Mucosa of descending colon (tissue), 3 donors: Measurements from ENCODE around the gene LIMK2. TPM values are rescaled to one million over a fixed set of nuclear protein-coding genes. Genes with fewer than 3 reads are reported as not detected.

Source experiments
- ATAC-seq: fragments of 200-7000 bp; cut with Tn5 transposase; one replicate; pipeline ENCODE4 v1.9.1; 2020; ENCODE audit warnings: mild to moderate bottlenecking, moderate library complexity
- DNase-seq, 3 donors: peaks; one replicate each; pipeline ENCODE4 v3.0.0-alpha.2; 2020
- H3K36me3 ChIP-seq: fragments of 200-600 bp; one replicate; pipeline ENCODE4 v1.8.0; 2021; ENCODE audit warnings: low read depth, mild to moderate bottlenecking
- H3K4me1 ChIP-seq: fragments of 200-600 bp; one replicate; pipeline ENCODE4 v1.8.0; 2021; ENCODE audit warnings: low read depth, mild to moderate bottlenecking
- H3K4me3 ChIP-seq: fragments of 200-600 bp; one replicate; pipeline ENCODE4 v1.8.0; 2021; ENCODE audit warnings: mild to moderate bottlenecking
- H3K9me3 ChIP-seq: fragments of 200-600 bp; one replicate; pipeline ENCODE4 v1.8.0; 2021; ENCODE audit warnings: mild to moderate bottlenecking
- CTCF ChIP-seq: fragments of 200-600 bp; IDR thresholded peaks from one replicate; pipeline ENCODE4 v1.8.0; 2022; ENCODE audit warnings: antibody characterized with exemption, mild to moderate bottlenecking
- intact Hi-C, 2 donors: fragments of 100-400 bp; cut with DNase I in 1 of 2; cut with micrococcal nuclease in 1 of 2; formaldehyde crosslinking; loops; one replicate each; pipeline versions ENCODE4 v1.11.0 to v1.11.1; 2022; cut with DNase I, micrococcal nuclease
- total RNA-seq, 3 donors: library from RNA; stranded (reverse); fragmentation: NEBNext Ultra II Directional in 2 of 3; extraction: Animal tissue kit (Norgen Biotek cat#: 25700) in 2 of 3; gene quantifications; one replicate each; pipeline versions ENCODE4 v1.2.1 to v1.2.4, GENCODE V29; 2021 to 2023
- donor health status: DM: no; HTN: no; CAD: no; lungs with moderate emphysema.
- donor health status: DM: no; HTN: no; CAD: no.
- donor health status: DM: no; HTN: yes; CAD: no.

LIMK2 gene
- total RNA-seq, 3 donors from 2014 or later, result 76.7 to 137 (median 120) TPM

- peaks cover 33% of the 10 kb centered on the region for H3K4me1 ChIP-seq
- no peak for TF ChIP-seq CTCF
- H3K4me3 ChIP-seq, result no peak overlapping the region
- no peaks in the 10 kb centered on the region for H3K9me3 ChIP-seq
- intact Hi-C loops, result no loop called here
- ATAC-seq (no peak), DNase-seq (peak in 1 of 3 donors; percentile 16)
- H3K36me3 ChIP-seq, result no peaks in the 10 kb centered on the region
These were observed 75.9 kb downstream of the LIMK2 start for GRCh38 chr22:31287818-31288495.

- no peak for TF ChIP-seq CTCF
- H3K4me1 ChIP-seq, result peaks cover 35% of the 10 kb centered on the region
- intact Hi-C loops, result no loop called here
- peak in 1 of 3 donors; percentile 12 for DNase-seq
- no peaks in the 10 kb centered on the region for H3K9me3 ChIP-seq
- no peak for ATAC-seq
- no peaks in the 10 kb centered on the region for H3K36me3 ChIP-seq
- no peak overlapping the region for H3K4me3 ChIP-seq
These were observed 76.6 kb downstream of the LIMK2 start for GRCh38 chr22:31288496-31289240.

GRCh38 chr22:31289344-31289743, 77.2 kb downstream of the LIMK2 start:
- peak; percentile 45 for ATAC-seq
- Histone ChIP-seq H3K4me3 (no peak overlapping the region), H3K9me3 (no peaks in the 10 kb centered on the region), H3K4me1 (peaks cover 33% of the 10 kb centered on the region), H3K36me3 (no peaks in the 10 kb centered on the region)
- DNase-seq, result peak; percentile 68 to 86 (median 83)
- TF ChIP-seq CTCF, result no peak
- intact Hi-C loops, result no loop called here

GRCh38 chr22:31290494-31291471, 78.7 kb downstream of the LIMK2 start:
- TF ChIP-seq CTCF, result no peak
- ATAC-seq (peak; percentile 86), DNase-seq (peak; percentile 97 to 99 (median 98))
- Histone ChIP-seq H3K9me3 (no peaks in the 10 kb centered on the region), H3K4me3 (peak overlapping the region; percentile 43), H3K36me3 (no peaks in the 10 kb centered on the region), H3K4me1 (peaks cover 28% of the 10 kb centered on the region)
- intact Hi-C loops, result no loop called here

GRCh38 chr22:31291481-31292235, 79.6 kb downstream of the LIMK2 start:
- peaks cover 36% of the 10 kb centered on the region for H3K4me1 ChIP-seq
- H3K4me3 ChIP-seq, result peak overlapping the region; percentile 43
- no peaks in the 10 kb centered on the region for H3K9me3 ChIP-seq
- peak; percentile 1 for ATAC-seq
- DNase-seq, result peak in 2 of 3 donors; percentile 52 to 54
- intact Hi-C loops, result no loop called here
- TF ChIP-seq CTCF, result no peak
- H3K36me3 ChIP-seq, result no peaks in the 10 kb centered on the region
